Muscle of back (tissue), 13 donors: ENCODE data around the gene NR1H3. TPM values are rescaled to one million over a fixed set of nuclear protein-coding genes. Genes with fewer than 3 reads are reported as not detected.
"Not testable (repeated sequence)": the region's sequence is repeated elsewhere in the genome, so short reads cannot be mapped to it uniquely, and the experiment has no call there.

Source experiments
- DNase-seq, 3 donors: peaks; one replicate each; pipeline versions ENCODE4 v3.0.0 to v3.0.0-alpha.2; 2013
- long read RNA-seq, 9 donors: transcript quantifications; one replicate each; lab custom pipeline, GENCODE V29; 2026
- polyA plus RNA-seq, 10 donors: library from polyadenylated mRNA; unstranded; fragments of 120-200 nt; gene quantifications; one replicate each; pipeline ENCODE4 v1.2.1, GENCODE V29; 2013; ENCODE audit not compliant: insufficient read length in 10 of 10

The NR1H3 gene
- 10 to 100 TPM; 12.6 to 21.7 (median 15.0) TPM for polyA plus RNA-seq
- long read RNA-seq, donor 1, partial matches to known transcripts, result 0 of 1 reads
- long read RNA-seq, donor 1, other reads (novel, unspliced or antisense), result 0 of 1 reads
- long read RNA-seq, donor 2, partial matches to known transcripts, result 0 of 2 reads
- long read RNA-seq, donor 2, other reads (novel, unspliced or antisense), result 0 of 2 reads
- long read RNA-seq, donor 3, result 0 reads
- long read RNA-seq, donor 4, partial matches to known transcripts, result 0 of 1 reads
- long read RNA-seq, donor 4, other reads (novel, unspliced or antisense), result 0 of 1 reads
- long read RNA-seq, donor 5, partial matches to known transcripts, result 0 of 3 reads
- long read RNA-seq, donor 5, other reads (novel, unspliced or antisense), result 0 of 3 reads
- long read RNA-seq, donor 6, partial matches to known transcripts, result 0 of 7 reads
- long read RNA-seq, donor 6, other reads (novel, unspliced or antisense), result 6 of 7 reads
- long read RNA-seq, donor 7, partial matches to known transcripts, result 0 of 3 reads
- long read RNA-seq, donor 7, other reads (novel, unspliced or antisense), result 0 of 3 reads
- long read RNA-seq, donor 8, partial matches to known transcripts, result 0 of 1 reads
- long read RNA-seq, donor 8, other reads (novel, unspliced or antisense), result 0 of 1 reads
- long read RNA-seq, donor 9, result 0 reads

- DNase-seq, result peak in 2 of 3 donors; percentile 66 to 82
These were observed at the start of gene NR1H3 for GRCh38 chr11:47257517-47258316. NR1H3 (plus strand) TSS chr11:47257996; CDS start chr11:47259217, 1,221 bp downstream.

- DNase-seq, result not testable (repeated sequence)
These were observed 49.7 kb upstream of the NR1H3 start for GRCh38 chr11:47208008-47208552.

GRCh38 chr11:47208628-47209027 is 49.2 kb upstream of the NR1H3 start:
- no peak for DNase-seq

- no peak for DNase-seq
These were observed 44.9 kb upstream of the NR1H3 start for GRCh38 chr11:47212938-47213337.

GRCh38 chr11:47213950-47214565 is 43.7 kb upstream of the NR1H3 start:
- DNase-seq, result peak; percentile 79 to 91 (median 82)

- peak in 1 of 3 donors; percentile 13 for DNase-seq
These were observed 42.4 kb upstream of the NR1H3 start for GRCh38 chr11:47215366-47215910.

GRCh38 chr11:47216121-47216798 is 41.5 kb upstream of the NR1H3 start:
- peak; percentile 73 to 87 (median 74) for DNase-seq

- peak in 1 of 3 donors; percentile 9 for DNase-seq
These were observed 37.4 kb upstream of the NR1H3 start for GRCh38 chr11:47220401-47220821.

GRCh38 chr11:47222696-47223095 is 35.1 kb upstream of the NR1H3 start:
- no peak for DNase-seq

- DNase-seq, result no peak
These were observed 32.0 kb upstream of the NR1H3 start for GRCh38 chr11:47225552-47226400.

GRCh38 chr11:47229161-47229560 is 28.6 kb upstream of the NR1H3 start:
- no peak for DNase-seq

GRCh38 chr11:47233051-47233450 is 24.7 kb upstream of the NR1H3 start:
- DNase-seq, result no peak

- peak in 2 of 3 donors; percentile 46 to 71 for DNase-seq
These were observed 23.7 kb upstream of the NR1H3 start for GRCh38 chr11:47233989-47234668.

GRCh38 chr11:47234669-47235100 is 23.1 kb upstream of the NR1H3 start:
- DNase-seq, result peak in 1 of 3 donors; percentile 36

GRCh38 chr11:47235163-47235562 is 22.6 kb upstream of the NR1H3 start:
- no peak for DNase-seq

- no peak for DNase-seq
These were observed 21.3 kb upstream of the NR1H3 start for GRCh38 chr11:47236482-47236881.

GRCh38 chr11:47239852-47240251 is 17.9 kb upstream of the NR1H3 start:
- DNase-seq, result no peak

GRCh38 chr11:47241841-47242301 is 15.9 kb upstream of the NR1H3 start:
- DNase-seq, result no peak
